ENCODE data around the gene PCDH9. TPM values are rescaled to one million over a fixed set of nuclear protein-coding genes. Genes with fewer than 3 reads are reported as not detected.

Gene PCDH9
- total RNA-seq, 2 donors from 2014 or later: 0.95 to 1.8 TPM

- Mint-ChIP-seq H3K27ac (no peak overlapping the region), H3K27me3 (ENCODE audit: insufficient read depth) (no peaks in the 10 kb centered on the region), H3K4me1 (peaks cover 3% of the 10 kb centered on the region), H3K36me3 (ENCODE audit: low read depth) (no peaks in the 10 kb centered on the region), H3K9me3 (no peaks in the 10 kb centered on the region), H3K4me3 (no peak overlapping the region)
- H3K9me3 ChIP-seq (ENCODE audit: control insufficient read depth, low read length): no peaks in the 10 kb centered on the region
- no peak overlapping the region for H3K9ac ChIP-seq (ENCODE audit: extremely low read depth, low read length, poor library complexity, severe bottlenecking)
- H3K27ac ChIP-seq (ENCODE audit: low read depth, low read length): no peak overlapping the region
- no peaks in the 10 kb centered on the region for H3K36me3 ChIP-seq (ENCODE audit: control insufficient read depth, insufficient read depth, low read length)
- no peak overlapping the region for H3K4me3 ChIP-seq (ENCODE audit: low read length)
- no peaks in the 10 kb centered on the region for H3K27me3 ChIP-seq (ENCODE audit: control insufficient read depth, insufficient read depth, low read length, poor library complexity, severe bottlenecking)
- DNase-seq: no peak
- WGBS, 2 experiments (ENCODE audit: insufficient coverage in 1 of 2, insufficient read length in 1 of 2): 84 to 94% methylated on average over 2 to 3 of the region's 3 CpGs
- no peaks in the 10 kb centered on the region for H3K4me1 ChIP-seq (ENCODE audit: control insufficient read depth, insufficient read depth, low read length)
- no peak for TF ChIP-seq CTCF (conservative IDR thresholded peaks at IDR 0.05)
Observed at GRCh38 chr13:66899955-66900354, 330.2 kb downstream of the PCDH9 start.

- TF ChIP-seq CTCF (conservative IDR thresholded peaks at IDR 0.05): no peak
- Histone ChIP-seq H3K27ac (ENCODE audit: low read depth, low read length) (no peak overlapping the region), H3K36me3 (ENCODE audit: control insufficient read depth, insufficient read depth, low read length) (no peaks in the 10 kb centered on the region), H3K4me3 (ENCODE audit: low read length) (no peak overlapping the region), H3K4me1 (ENCODE audit: control insufficient read depth, insufficient read depth, low read length) (no peaks in the 10 kb centered on the region), H3K9me3 (ENCODE audit: control insufficient read depth, low read length) (no peaks in the 10 kb centered on the region), H3K9ac (ENCODE audit: extremely low read depth, low read length, poor library complexity, severe bottlenecking) (no peak overlapping the region), H3K27me3 (ENCODE audit: control insufficient read depth, insufficient read depth, low read length, poor library complexity, severe bottlenecking) (no peaks in the 10 kb centered on the region)
- Mint-ChIP-seq H3K4me3 (no peak overlapping the region), H3K27ac (no peak overlapping the region), H3K27me3 (ENCODE audit: insufficient read depth) (no peaks in the 10 kb centered on the region), H3K4me1 (peaks cover 3% of the 10 kb centered on the region), H3K36me3 (ENCODE audit: low read depth) (no peaks in the 10 kb centered on the region), H3K9me3 (no peaks in the 10 kb centered on the region)
- no peak for DNase-seq
- 80 to 91% methylated on average over 1 of the region's 1 CpG for WGBS, 2 experiments (ENCODE audit: insufficient coverage in 1 of 2, insufficient read length in 1 of 2)
Observed at GRCh38 chr13:66896933-66897332, 333.2 kb downstream of the PCDH9 start.

GRCh38 chr13:66895780-66896179 is 334.4 kb downstream of the PCDH9 start:
- H3K27ac ChIP-seq (ENCODE audit: low read depth, low read length): no peak overlapping the region
- peaks cover 3% of the 10 kb centered on the region for H3K4me1 Mint-ChIP-seq
- 92 to 100% methylated on average over 1 to 5 of the region's 5 CpGs for WGBS, 2 experiments (ENCODE audit: insufficient coverage in 1 of 2, insufficient read length in 1 of 2)
- no peak overlapping the region for H3K4me3 ChIP-seq (ENCODE audit: low read length)
- H3K27me3 Mint-ChIP-seq (ENCODE audit: insufficient read depth): no peaks in the 10 kb centered on the region
- H3K9me3 ChIP-seq (ENCODE audit: control insufficient read depth, low read length): no peaks in the 10 kb centered on the region
- H3K9ac ChIP-seq (ENCODE audit: extremely low read depth, low read length, poor library complexity, severe bottlenecking): no peak overlapping the region
- no peaks in the 10 kb centered on the region for H3K4me1 ChIP-seq (ENCODE audit: control insufficient read depth, insufficient read depth, low read length)
- no peaks in the 10 kb centered on the region for H3K9me3 Mint-ChIP-seq
- H3K4me3 Mint-ChIP-seq: no peak overlapping the region
- no peaks in the 10 kb centered on the region for H3K36me3 Mint-ChIP-seq (ENCODE audit: low read depth)
- TF ChIP-seq CTCF (conservative IDR thresholded peaks at IDR 0.05): no peak
- no peaks in the 10 kb centered on the region for H3K36me3 ChIP-seq (ENCODE audit: control insufficient read depth, insufficient read depth, low read length)
- DNase-seq: no peak
- no peaks in the 10 kb centered on the region for H3K27me3 ChIP-seq (ENCODE audit: control insufficient read depth, insufficient read depth, low read length, poor library complexity, severe bottlenecking)
- H3K27ac Mint-ChIP-seq: no peak overlapping the region
